ENCODE measurements around the gene PRKN.

PRKN gene

GRCh38 chr6:161544801-161545480, 1182.6 kb downstream of the PRKN start:
- peaks cover 14% of the 10 kb centered on the region for H3K27me3 ChIP-seq (ENCODE audit: low read depth, low read length)
- no peaks in the 10 kb centered on the region for H3K9me3 ChIP-seq (ENCODE audit: insufficient read depth, low read length)
- no peaks in the 10 kb centered on the region for H4K20me1 ChIP-seq (ENCODE audit: insufficient read depth, low read length)
- TF ChIP-seq EZH2phosphoT487 (IDR thresholded peaks at IDR 0.05; ENCODE audit: low read depth), result no peak
- TF ChIP-seq CTCF (IDR thresholded peaks at IDR 0.05; ENCODE audit: low read depth, low read length), result no peak
- 0 out of 2 replicates have a peak overlapping the region, but pooled peaks have one; percentile 8 for H3K4me2 ChIP-seq (ENCODE audit: low read length)
- H3K27ac ChIP-seq (ENCODE audit: low read length), result no peak overlapping the region
- H3K4me3 ChIP-seq (ENCODE audit: low read length), result no peak overlapping the region
- H3K9ac ChIP-seq (ENCODE audit: low read length), result no peak overlapping the region
- H3K36me3 ChIP-seq (replicated peaks; ENCODE audit: low read depth, low read length), result no peaks in the 10 kb centered on the region
- H2AFZ ChIP-seq (ENCODE audit: low read depth, low read length), result no peak overlapping the region
- peaks cover 60% of the 10 kb centered on the region for H3K4me1 ChIP-seq (ENCODE audit: low read length)
- H3K79me2 ChIP-seq (ENCODE audit: low read length), result no peaks in the 10 kb centered on the region

- H2AFZ ChIP-seq (ENCODE audit: low read depth, low read length), result no peak overlapping the region
- no peak overlapping the region for H3K9ac ChIP-seq (ENCODE audit: low read length)
- peaks cover 14% of the 10 kb centered on the region for H3K27me3 ChIP-seq (ENCODE audit: low read depth, low read length)
Observed at GRCh38 chr6:161543684-161544309, 1183.8 kb downstream of the PRKN start.

GRCh38 chr6:161542346-161542980, 1185.1 kb downstream of the PRKN start:
- H3K27ac ChIP-seq (ENCODE audit: low read length), result no peak overlapping the region
- H4K20me1 ChIP-seq (ENCODE audit: insufficient read depth, low read length), result no peaks in the 10 kb centered on the region
- no peak for TF ChIP-seq EZH2phosphoT487 (IDR thresholded peaks at IDR 0.05; ENCODE audit: low read depth)
- no peak for TF ChIP-seq CTCF (IDR thresholded peaks at IDR 0.05; ENCODE audit: low read depth, low read length)
- peaks cover 14% of the 10 kb centered on the region for H3K27me3 ChIP-seq (ENCODE audit: low read depth, low read length)
- no peak overlapping the region for H3K9ac ChIP-seq (ENCODE audit: low read length)
- H3K79me2 ChIP-seq (ENCODE audit: low read length), result no peaks in the 10 kb centered on the region
- H2AFZ ChIP-seq (ENCODE audit: low read depth, low read length), result no peak overlapping the region
- H3K4me2 ChIP-seq (ENCODE audit: low read length), result peak overlapping the region; percentile 24
- no peaks in the 10 kb centered on the region for H3K9me3 ChIP-seq (ENCODE audit: insufficient read depth, low read length)
- no peak overlapping the region for H3K4me3 ChIP-seq (ENCODE audit: low read length)
- H3K36me3 ChIP-seq (replicated peaks; ENCODE audit: low read depth, low read length), result no peaks in the 10 kb centered on the region
- H3K4me1 ChIP-seq (ENCODE audit: low read length), result peaks cover 59% of the 10 kb centered on the region

More at GRCh38 chr6:161543684-161544309, 1183.8 kb downstream of the PRKN start:
- no peaks in the 10 kb centered on the region for H3K36me3 ChIP-seq (replicated peaks; ENCODE audit: low read depth, low read length)
- TF ChIP-seq EZH2phosphoT487 (IDR thresholded peaks at IDR 0.05; ENCODE audit: low read depth), result no peak
- TF ChIP-seq CTCF (IDR thresholded peaks at IDR 0.05; ENCODE audit: low read depth, low read length), result no peak
- H3K4me2 ChIP-seq (ENCODE audit: low read length), result peak overlapping the region; percentile 54
- H4K20me1 ChIP-seq (ENCODE audit: insufficient read depth, low read length), result no peaks in the 10 kb centered on the region
- H3K79me2 ChIP-seq (ENCODE audit: low read length), result no peaks in the 10 kb centered on the region
- peaks cover 66% of the 10 kb centered on the region for H3K4me1 ChIP-seq (ENCODE audit: low read length)
- H3K27ac ChIP-seq (ENCODE audit: low read length), result 0 out of 2 replicates have a peak overlapping the region, but pooled peaks have one; percentile 21
- H3K4me3 ChIP-seq (ENCODE audit: low read length), result peak overlapping the region; percentile 34
- H3K9me3 ChIP-seq (ENCODE audit: insufficient read depth, low read length), result no peaks in the 10 kb centered on the region

GRCh38 chr6:161540532-161540931, 1187.0 kb downstream of the PRKN start:
- peaks cover 54% of the 10 kb centered on the region for H3K4me1 ChIP-seq (ENCODE audit: low read length)
- H3K79me2 ChIP-seq (ENCODE audit: low read length), result no peaks in the 10 kb centered on the region

More at GRCh38 chr6:161540532-161540931, 1187.0 kb downstream of the PRKN start:
- Histone ChIP-seq H3K27me3 (ENCODE audit: low read depth, low read length) (peaks cover 14% of the 10 kb centered on the region), H3K4me2 (ENCODE audit: low read length) (no peak overlapping the region), H3K27ac (ENCODE audit: low read length) (no peak overlapping the region), H4K20me1 (ENCODE audit: insufficient read depth, low read length) (no peaks in the 10 kb centered on the region), H3K9me3 (ENCODE audit: insufficient read depth, low read length) (no peaks in the 10 kb centered on the region), H3K36me3 (replicated peaks; ENCODE audit: low read depth, low read length) (no peaks in the 10 kb centered on the region), H3K9ac (ENCODE audit: low read length) (no peak overlapping the region), H3K4me3 (ENCODE audit: low read length) (no peak overlapping the region), H2AFZ (ENCODE audit: low read depth, low read length) (no peak overlapping the region)
- no peak for TF ChIP-seq EZH2phosphoT487 (IDR thresholded peaks at IDR 0.05; ENCODE audit: low read depth)

Data from OCI-LY3 (cell line).